Activated CD4-positive, alpha-beta T cell treated with anti-CD3 and anti-CD28 coated beads, Interleukin-2, amount 10 ng/mL, durations not matched to agents 24 days and 14 days (primary cell): ENCODE results near the gene SPATA31D4. TPM values are rescaled to one million over a fixed set of nuclear protein-coding genes. Genes with fewer than 3 reads are reported as not detected.
"Not testable (repeated sequence)": the region's sequence is repeated elsewhere in the genome, so short reads cannot be mapped to it uniquely, and the experiment has no call there.

Source experiments
- DNase-seq: peaks from one replicate; pipeline ENCODE4 v3.0.0; 2022
- H3K27ac Mint-ChIP-seq: one replicate; pipeline ENCODE4 v1.8.0; 2022; ENCODE audit warnings: mild to moderate bottlenecking, mixed read lengths
- H3K27me3 Mint-ChIP-seq: one replicate; pipeline ENCODE4 v1.8.0; 2022; ENCODE audit warnings: mixed read lengths
- H3K36me3 Mint-ChIP-seq: one replicate; pipeline ENCODE4 v1.8.0; 2022; ENCODE audit warnings: low read depth, mild to moderate bottlenecking, mixed read lengths
- H3K4me1 Mint-ChIP-seq: one replicate; pipeline ENCODE4 v1.8.0; 2021; ENCODE audit warnings: mixed read lengths
- H3K4me3 Mint-ChIP-seq: one replicate; pipeline ENCODE4 v1.8.0; 2022; ENCODE audit warnings: mild to moderate bottlenecking, moderate library complexity, mixed read lengths
- H3K9me3 Mint-ChIP-seq: one replicate; pipeline ENCODE4 v1.8.0; 2021; ENCODE audit warnings: mixed read lengths
- intact Hi-C: fragments of 100-400 bp; cut with micrococcal nuclease; formaldehyde crosslinking; loops from one replicate; pipeline ENCODE4 v1.15.1; 2023
- total RNA-seq: library from RNA; stranded (reverse); gene quantifications from 2 replicates; pipeline ENCODE4 v1.2.3, GENCODE V29; 2022

SPATA31D4 gene
- total RNA-seq, 1 donor from 2014 or later = not detected

GRCh38 chr9:81915801-81916505 is 12.3 kb upstream of the SPATA31D4 start:
- H3K4me1 Mint-ChIP-seq = no peaks in the 10 kb centered on the region
- no peaks in the 10 kb centered on the region for H3K36me3 Mint-ChIP-seq
- H3K9me3 Mint-ChIP-seq = no peaks in the 10 kb centered on the region
- no peak overlapping the region for H3K4me3 Mint-ChIP-seq
- no peak for DNase-seq
- intact Hi-C loops = no loop called here
- no peak overlapping the region for H3K27ac Mint-ChIP-seq
- no peaks in the 10 kb centered on the region for H3K27me3 Mint-ChIP-seq

GRCh38 chr9:81918507-81918906 is 9.7 kb upstream of the SPATA31D4 start:
- H3K4me1 Mint-ChIP-seq, H3K36me3 Mint-ChIP-seq, H3K9me3 Mint-ChIP-seq: not testable (repeated sequence)

GRCh38 chr9:81930147-81930546 is 1.9 kb downstream of the SPATA31D4 start:
- H3K27ac Mint-ChIP-seq, H3K27me3 Mint-ChIP-seq, H3K9me3 Mint-ChIP-seq, H3K4me3 Mint-ChIP-seq, DNase-seq, H3K4me1 Mint-ChIP-seq, intact Hi-C loops, H3K36me3 Mint-ChIP-seq: not testable (repeated sequence)

More at GRCh38 chr9:81918507-81918906, 9.7 kb upstream of the SPATA31D4 start:
- H3K27me3 Mint-ChIP-seq, intact Hi-C loops, DNase-seq, H3K27ac Mint-ChIP-seq, H3K4me3 Mint-ChIP-seq: not testable (repeated sequence)

- H3K27ac Mint-ChIP-seq, H3K4me1 Mint-ChIP-seq, H3K4me3 Mint-ChIP-seq, DNase-seq, H3K36me3 Mint-ChIP-seq, H3K9me3 Mint-ChIP-seq, H3K27me3 Mint-ChIP-seq, intact Hi-C loops: not testable (repeated sequence)
These were observed 5.3 kb downstream of the SPATA31D4 start for GRCh38 chr9:81933547-81933946.

GRCh38 chr9:81943393-81943792 is 15.2 kb downstream of the SPATA31D4 start, which contains the start of gene SPATA31D3:
TSS of gene SPATA31D3 (plus strand) at chr9:81943500. CDS start at chr9:81943586, 86 bp downstream.
- H3K4me1 Mint-ChIP-seq, H3K27ac Mint-ChIP-seq, DNase-seq, H3K4me3 Mint-ChIP-seq, intact Hi-C loops, H3K36me3 Mint-ChIP-seq, H3K27me3 Mint-ChIP-seq, H3K9me3 Mint-ChIP-seq: not testable (repeated sequence)

GRCh38 chr9:81948650-81949049 is 20.4 kb downstream of the SPATA31D4 start:
- DNase-seq, H3K27ac Mint-ChIP-seq: not testable (repeated sequence)

GRCh38 chr9:81953096-81953495 is 24.9 kb downstream of the SPATA31D4 start:
- intact Hi-C loops = no loop called here
- Mint-ChIP-seq H3K27me3 (no peaks in the 10 kb centered on the region), H3K4me3 (no peak overlapping the region), H3K27ac (no peak overlapping the region), H3K36me3 (no peaks in the 10 kb centered on the region), H3K4me1 (no peaks in the 10 kb centered on the region), H3K9me3 (peaks cover 13% of the 10 kb centered on the region)
- DNase-seq = no peak

More at GRCh38 chr9:81948650-81949049, 20.4 kb downstream of the SPATA31D4 start:
- H3K36me3 Mint-ChIP-seq, H3K9me3 Mint-ChIP-seq, H3K4me3 Mint-ChIP-seq, H3K4me1 Mint-ChIP-seq, H3K27me3 Mint-ChIP-seq, intact Hi-C loops: not testable (repeated sequence)

- no peaks in the 10 kb centered on the region for H3K27me3 Mint-ChIP-seq
These were observed 27.4 kb downstream of the SPATA31D4 start for GRCh38 chr9:81955625-81956024.

GRCh38 chr9:81964218-81965171 is 36.3 kb downstream of the SPATA31D4 start:
- Mint-ChIP-seq H3K4me3 (no peak overlapping the region), H3K27me3 (no peaks in the 10 kb centered on the region), H3K27ac (no peak overlapping the region), H3K36me3 (no peaks in the 10 kb centered on the region), H3K9me3 (peaks cover 4% of the 10 kb centered on the region), H3K4me1 (no peaks in the 10 kb centered on the region)
- intact Hi-C loops = no loop called here
- no peak for DNase-seq

More at GRCh38 chr9:81955625-81956024, 27.4 kb downstream of the SPATA31D4 start:
- Mint-ChIP-seq H3K9me3 (peaks cover 13% of the 10 kb centered on the region), H3K4me3 (no peak overlapping the region), H3K27ac (no peak overlapping the region), H3K36me3 (no peaks in the 10 kb centered on the region), H3K4me1 (no peaks in the 10 kb centered on the region)
- intact Hi-C loops = no loop called here
- no peak for DNase-seq

- Mint-ChIP-seq H3K9me3 (peaks cover 4% of the 10 kb centered on the region), H3K36me3 (no peaks in the 10 kb centered on the region), H3K27me3 (no peaks in the 10 kb centered on the region), H3K4me3 (no peak overlapping the region), H3K27ac (no peak overlapping the region), H3K4me1 (no peaks in the 10 kb centered on the region)
- intact Hi-C loops = no loop called here
- DNase-seq = no peak
These were observed 39.8 kb downstream of the SPATA31D4 start for GRCh38 chr9:81968026-81968425.

- DNase-seq = no peak
- intact Hi-C loops = no loop called here
- no peaks in the 10 kb centered on the region for H3K4me1 Mint-ChIP-seq
- no peak overlapping the region for H3K4me3 Mint-ChIP-seq
- H3K9me3 Mint-ChIP-seq = peaks cover 4% of the 10 kb centered on the region
- no peaks in the 10 kb centered on the region for H3K27me3 Mint-ChIP-seq
- no peak overlapping the region for H3K27ac Mint-ChIP-seq
- H3K36me3 Mint-ChIP-seq = no peaks in the 10 kb centered on the region
These were observed 41.7 kb downstream of the SPATA31D4 start for GRCh38 chr9:81969971-81970370.

- no peaks in the 10 kb centered on the region for H3K27me3 Mint-ChIP-seq
- peaks cover 7% of the 10 kb centered on the region for H3K9me3 Mint-ChIP-seq
- H3K4me3 Mint-ChIP-seq = no peak overlapping the region
- H3K36me3 Mint-ChIP-seq = no peaks in the 10 kb centered on the region
- no peak for DNase-seq
- no peaks in the 10 kb centered on the region for H3K4me1 Mint-ChIP-seq
- no peak overlapping the region for H3K27ac Mint-ChIP-seq
- intact Hi-C loops = no loop called here
These were observed 43.5 kb downstream of the SPATA31D4 start for GRCh38 chr9:81971727-81972126.

- no peaks in the 10 kb centered on the region for H3K27me3 Mint-ChIP-seq
These were observed 46.5 kb downstream of the SPATA31D4 start for GRCh38 chr9:81974764-81975163.

GRCh38 chr9:81976351-81976750 is 48.1 kb downstream of the SPATA31D4 start:
- Mint-ChIP-seq H3K9me3 (peaks cover 3% of the 10 kb centered on the region), H3K4me3 (no peak overlapping the region), H3K4me1 (no peaks in the 10 kb centered on the region), H3K36me3 (no peaks in the 10 kb centered on the region), H3K27me3 (no peaks in the 10 kb centered on the region), H3K27ac (no peak overlapping the region)
- no peak for DNase-seq
- intact Hi-C loops = no loop called here

More at GRCh38 chr9:81974764-81975163, 46.5 kb downstream of the SPATA31D4 start:
- no peak for DNase-seq
- Mint-ChIP-seq H3K36me3 (no peaks in the 10 kb centered on the region), H3K27ac (no peak overlapping the region), H3K4me3 (no peak overlapping the region), H3K4me1 (no peaks in the 10 kb centered on the region), H3K9me3 (peaks cover 3% of the 10 kb centered on the region)
- intact Hi-C loops = no loop called here
